NCI-H446 treated with DMSO at 0.1 percent for 48 hours (cell line): ENCODE measurements around the gene MRPS26.
"Not testable (repeated sequence)": the region's sequence is repeated elsewhere in the genome, so short reads cannot be mapped to it uniquely, and the experiment has no call there.

Experiments
- DNase-seq: peaks from one replicate; lab custom pipeline; 2025; lab: John Stamatoyannopoulos, UW

The MRPS26 gene

GRCh38 chr20:3045816-3046676, at the start of gene MRPS26:
TSS of gene MRPS26 (plus strand) at chr20:3046052. CDS start at chr20:3046069, 17 bp downstream.
- DNase-seq = peak; percentile 61

GRCh38 chr20:2998728-2999127, 47.1 kb upstream of the MRPS26 start:
- no peak for DNase-seq

- peak; percentile 37 for DNase-seq
Measured at GRCh38 chr20:3000852-3001523, 44.9 kb upstream of the MRPS26 start.

- no peak for DNase-seq
Measured at GRCh38 chr20:3003416-3003815, 42.4 kb upstream of the MRPS26 start.

GRCh38 chr20:3010985-3011723, 34.7 kb upstream of the MRPS26 start:
- DNase-seq = no peak

- DNase-seq = no peak
Measured at GRCh38 chr20:3011752-3012151, 34.1 kb upstream of the MRPS26 start.

- DNase-seq = no peak
Measured at GRCh38 chr20:3013771-3014170, 32.1 kb upstream of the MRPS26 start.

- no peak for DNase-seq
Measured at GRCh38 chr20:3014179-3014578, 31.7 kb upstream of the MRPS26 start.

GRCh38 chr20:3014662-3015061, 31.2 kb upstream of the MRPS26 start:
- no peak for DNase-seq

- DNase-seq = not testable (repeated sequence)
Measured at GRCh38 chr20:3015302-3015701, 30.6 kb upstream of the MRPS26 start.

- DNase-seq = no peak
Measured at GRCh38 chr20:3021327-3021726, 24.5 kb upstream of the MRPS26 start.

GRCh38 chr20:3021777-3022176, 24.1 kb upstream of the MRPS26 start:
- no peak for DNase-seq

- not testable (repeated sequence) for DNase-seq
Measured at GRCh38 chr20:3022559-3023490, 23.0 kb upstream of the MRPS26 start.

GRCh38 chr20:3027987-3028386, 17.9 kb upstream of the MRPS26 start:
- DNase-seq = no peak

- DNase-seq = no peak
Measured at GRCh38 chr20:3031524-3032147, 14.2 kb upstream of the MRPS26 start.

- no peak for DNase-seq
Measured at GRCh38 chr20:3032624-3033023, 13.2 kb upstream of the MRPS26 start.

- DNase-seq = no peak
Measured at GRCh38 chr20:3037654-3038053, 8.2 kb upstream of the MRPS26 start.

GRCh38 chr20:3038454-3038853, 7.4 kb upstream of the MRPS26 start:
- DNase-seq = no peak

- no peak for DNase-seq
Measured at GRCh38 chr20:3039426-3039825, 6.4 kb upstream of the MRPS26 start.

GRCh38 chr20:3040086-3040485, 5.8 kb upstream of the MRPS26 start:
- no peak for DNase-seq

GRCh38 chr20:3041854-3042409, 3.9 kb upstream of the MRPS26 start:
- no peak for DNase-seq
